ENCODE data around the gene GID8. TPM values are rescaled to one million over a fixed set of nuclear protein-coding genes. Genes with fewer than 3 reads are reported as not detected.

The GID8 gene
- total and polyA plus RNA-seq, 2 of the 13 experiments (the other 11 are each of a cell fraction or from before 2014, with no cell fraction given), result 39.6 to 59.8 TPM

DNA sequence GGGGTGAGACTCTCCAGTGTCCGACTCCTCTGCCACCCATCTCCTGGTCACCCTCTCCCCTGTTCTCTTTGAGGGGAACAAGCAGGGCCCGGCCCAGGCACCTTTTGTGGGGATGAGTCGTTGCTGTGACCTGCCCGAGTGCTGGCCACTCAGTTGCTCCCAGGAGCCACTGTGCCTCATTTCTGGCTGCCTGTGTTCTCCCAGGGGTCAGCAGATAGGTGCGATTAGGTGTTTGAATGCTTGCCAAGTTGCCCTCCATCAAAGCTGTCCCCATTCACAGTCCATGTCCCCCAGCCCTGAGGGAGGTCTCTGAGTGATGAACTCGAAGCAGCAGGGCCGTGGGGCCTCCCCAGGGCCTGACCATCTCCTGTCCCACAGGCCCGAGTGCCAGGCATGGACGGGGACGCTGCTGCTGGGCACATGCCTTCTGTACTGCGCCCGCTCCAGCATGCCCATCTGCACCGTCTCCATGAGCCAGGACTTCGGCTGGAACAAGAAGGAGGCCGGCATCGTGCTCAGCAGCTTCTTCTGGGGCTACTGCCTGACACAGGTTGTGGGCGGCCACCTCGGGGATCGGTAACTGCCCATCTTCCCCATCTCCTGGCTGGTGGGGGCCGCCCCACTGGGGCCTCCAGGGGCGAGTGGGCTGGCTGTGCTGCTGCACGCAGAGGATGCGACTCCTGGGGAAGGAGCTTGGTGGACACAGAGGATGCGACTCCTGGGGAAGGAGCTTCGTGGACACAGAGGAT lies 18.6 kb downstream of the GID8 start (continued):
- TF ChIP-seq, protein P1, sequence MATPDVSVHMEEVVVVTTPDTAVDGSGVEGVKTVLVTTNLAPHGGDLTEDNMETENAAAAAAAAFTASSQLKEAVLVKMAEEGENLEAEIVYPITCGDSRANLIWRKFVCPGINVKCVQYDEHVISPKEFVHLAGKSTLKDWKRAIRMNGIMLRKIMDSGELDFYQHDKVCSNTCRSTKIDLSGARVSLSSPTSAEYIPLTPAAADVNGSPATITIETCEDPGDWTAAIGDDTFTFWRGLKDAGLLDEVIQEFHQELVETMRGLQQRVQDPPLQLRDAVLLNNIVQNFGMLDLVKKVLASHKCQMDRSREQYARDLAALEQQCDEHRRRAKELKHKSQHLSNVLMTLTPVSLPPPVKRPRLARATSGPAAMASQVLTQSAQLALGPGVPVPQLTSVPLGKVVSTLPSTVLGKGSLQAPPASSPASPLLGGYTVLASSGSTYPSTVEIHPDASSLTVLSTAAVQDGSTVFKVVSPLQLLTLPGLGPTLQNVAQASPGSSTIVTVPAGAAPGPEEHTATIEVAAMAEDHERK (CRISPR knock-in tag; IDR thresholded peaks at IDR 0.05; ENCODE audit: low read depth), result no peak
- no peak for TF ChIP-seq ATF7 (IDR thresholded peaks at IDR 0.05)
- no peak for TF ChIP-seq ATF7 (CRISPR knock-in tag; IDR thresholded peaks at IDR 0.05)
- TF ChIP-seq BORCS8-MEF2B (CRISPR knock-in tag; IDR thresholded peaks at IDR 0.05), result no peak
- no peak for TF ChIP-seq PRMT3 (CRISPR knock-in tag; IDR thresholded peaks at IDR 0.05; ENCODE audit: borderline replicate concordance, low read depth)
- TF ChIP-seq ZNF142 (CRISPR knock-in tag; IDR thresholded peaks at IDR 0.05), result peak; percentile 34; the same call in 1 of the 2 replicates
- 0 out of 2 replicates have a peak, but pooled peaks have one; percentile 60 for TF ChIP-seq ZNF225 (CRISPR knock-in tag; IDR thresholded peaks at IDR 0.05)
- no peak for TF ChIP-seq ZNF773 (CRISPR knock-in tag; IDR thresholded peaks at IDR 0.05; ENCODE audit: borderline replicate concordance)
- TF ChIP-seq EHMT2 (IDR thresholded peaks at IDR 0.05; ENCODE audit: borderline replicate concordance, low read depth, low read length), result no peak
- TF ChIP-seq ZBTB20 (CRISPR knock-in tag; IDR thresholded peaks at IDR 0.05; ENCODE audit: borderline replicate concordance, low read depth), result no peak
- no peak for TF ChIP-seq ZKSCAN5 (CRISPR knock-in tag; IDR thresholded peaks at IDR 0.05)
- no peak for TF ChIP-seq KLF13 (CRISPR knock-in tag; IDR thresholded peaks at IDR 0.05)
- TF ChIP-seq, protein P2, sequence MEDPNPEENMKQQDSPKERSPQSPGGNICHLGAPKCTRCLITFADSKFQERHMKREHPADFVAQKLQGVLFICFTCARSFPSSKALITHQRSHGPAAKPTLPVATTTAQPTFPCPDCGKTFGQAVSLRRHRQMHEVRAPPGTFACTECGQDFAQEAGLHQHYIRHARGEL (CRISPR knock-in tag; IDR thresholded peaks at IDR 0.05), result no peak
- no peak for TF ChIP-seq ZFP82 (CRISPR knock-in tag; IDR thresholded peaks at IDR 0.05; ENCODE audit: borderline replicate concordance)
- no peak for TF ChIP-seq NR2F2 (IDR thresholded peaks at IDR 0.05; ENCODE audit: borderline replicate concordance, low read depth)
- no peak for TF ChIP-seq ZNF512B (CRISPR knock-in tag; IDR thresholded peaks at IDR 0.05; ENCODE audit: borderline replicate concordance)
- TF ChIP-seq MED13 (CRISPR knock-in tag; IDR thresholded peaks at IDR 0.05), result no peak
- no peak for TF ChIP-seq ZBTB8A (CRISPR knock-in tag; IDR thresholded peaks at IDR 0.05; ENCODE audit: borderline replicate concordance, low read depth)
- no peak; a peak in 1 of 4 replicates for TF ChIP-seq POLR2A (IDR thresholded peaks at IDR 0.05; ENCODE audit: insufficient read depth in 1 of 2, low read depth in 2 of 2, low read length in 2 of 2)
- no peak for TF ChIP-seq RAD51 (IDR thresholded peaks at IDR 0.05; ENCODE audit: borderline replicate concordance)
